CD14-positive monocyte (primary cell): ENCODE results near the gene DLGAP1. TPM values are rescaled to one million over a fixed set of nuclear protein-coding genes. Genes with fewer than 3 reads are reported as not detected.

Source experiments
- DNase-seq, 3 donors: peaks; one replicate each; pipeline ENCODE4 v3.0.0-alpha.2; 2011 to 2022
- H2AFZ ChIP-seq: 2 replicates; pipeline ENCODE4 v1.6.0; 2012; ENCODE audit warnings: mild to moderate bottlenecking, low read depth, low read length, inconsistent platforms; ENCODE audit not compliant: insufficient read depth, poor library complexity, severe bottlenecking
- H3K27ac ChIP-seq, 2 donors: 1 replicate in 1 of 2; 2 replicates in 1 of 2; pipeline ENCODE4 v1.5.1; 2012 to 2013; ENCODE audit warnings: low read length in 2 of 2, control low read depth in 1 of 2, inconsistent platforms in 1 of 2, low read depth in 1 of 2, mild to moderate bottlenecking in 1 of 2
- H3K27me3 ChIP-seq, 2 donors: one replicate each; pipeline versions ENCODE4 v1.6.0 to v1.6.1; 2011 to 2013; ENCODE audit warnings: low read length in 2 of 2; ENCODE audit not compliant: control insufficient read depth in 2 of 2, insufficient read depth in 2 of 2
- H3K36me3 ChIP-seq, 2 donors: replicated peaks in 1 of 2; 1 replicate in 1 of 2; 2 replicates in 1 of 2; pipeline versions ENCODE4 v1.5.1 to v1.6.1; 2012 to 2013; ENCODE audit warnings: low read length in 2 of 2, control low read depth in 1 of 2, inconsistent platforms in 1 of 2, mild to moderate bottlenecking in 1 of 2; ENCODE audit not compliant: insufficient read depth in 2 of 2, control insufficient read depth in 1 of 2
- H3K4me1 ChIP-seq, 2 donors: 1 replicate in 1 of 2; 2 replicates in 1 of 2; pipeline versions ENCODE4 v1.5.1 to v1.6.1; 2012 to 2013; ENCODE audit warnings: low read length in 2 of 2, control low read depth in 1 of 2, inconsistent platforms in 1 of 2, mild to moderate bottlenecking in 1 of 2, moderate library complexity in 1 of 2; ENCODE audit not compliant: insufficient read depth in 2 of 2, control insufficient read depth in 1 of 2
- H3K4me2 ChIP-seq: replicated peaks from 2 replicates; pipeline ENCODE3; 2012; ENCODE audit warnings: low read length, moderate library complexity, mild to moderate bottlenecking; ENCODE audit not compliant: poor library complexity, severe bottlenecking; ENCODE audit errors: extremely low read depth
- H3K4me3 ChIP-seq, 3 experiments: fragments of 200-600 bp in 1 of 3; sonication (generic) in 1 of 3; replicated peaks in 1 of 3; 1 replicate in 2 of 3; 2 replicates in 1 of 3; pipeline ENCODE4 v1.5.1; 2011 to 2013; ENCODE audit warnings: low read length in 3 of 3, mild to moderate bottlenecking in 3 of 3, control low read depth in 2 of 3, low read depth in 2 of 3, inconsistent platforms in 1 of 3, moderate library complexity in 1 of 3
- H3K79me2 ChIP-seq: 2 replicates; pipeline ENCODE4 v1.6.0; 2012; ENCODE audit warnings: mild to moderate bottlenecking, control low read depth, inconsistent platforms, low read length, moderate library complexity; ENCODE audit not compliant: insufficient read depth
- H3K9ac ChIP-seq: 2 replicates; pipeline ENCODE4 v1.6.0; 2017; ENCODE audit warnings: low read length, mild to moderate bottlenecking; ENCODE audit not compliant: insufficient read depth, poor library complexity, severe bottlenecking
- H3K9me3 ChIP-seq, 2 donors: replicated peaks in 1 of 2; 1 replicate in 1 of 2; 2 replicates in 1 of 2; pipeline versions ENCODE4 v1.5.1 to v1.6.1; 2012 to 2013; ENCODE audit warnings: low read length in 2 of 2, control low read depth in 1 of 2; ENCODE audit not compliant: control insufficient read depth in 1 of 2, insufficient read depth in 1 of 2
- H4K20me1 ChIP-seq: 2 replicates; pipeline ENCODE4 v1.6.0; 2012; ENCODE audit warnings: mild to moderate bottlenecking, low read length, control low read depth, moderate library complexity; ENCODE audit not compliant: insufficient read depth
- H3K27ac Mint-ChIP-seq, 7 donors: one replicate each; pipeline ENCODE4 v1.8.0; 2020; ENCODE audit warnings: mild to moderate bottlenecking in 7 of 7, mixed read lengths in 7 of 7, moderate library complexity in 6 of 7, inconsistent platforms in 2 of 7
- H3K27me3 Mint-ChIP-seq, 3 donors: one replicate each; pipeline ENCODE4 v1.8.0; 2021 to 2022; ENCODE audit warnings: low read depth in 3 of 3, mild to moderate bottlenecking in 3 of 3, mixed read lengths in 3 of 3, moderate library complexity in 3 of 3, inconsistent platforms in 1 of 3
- H3K36me3 Mint-ChIP-seq, 2 donors: one replicate each; pipeline ENCODE4 v1.8.0; 2020; ENCODE audit warnings: mixed read lengths in 2 of 2, inconsistent platforms in 1 of 2, mild to moderate bottlenecking in 1 of 2
- H3K4me1 Mint-ChIP-seq: one replicate; pipeline ENCODE4 v1.8.0; 2020; ENCODE audit warnings: mild to moderate bottlenecking, mixed read lengths
- H3K4me3 Mint-ChIP-seq, 2 donors: one replicate each; pipeline ENCODE4 v1.8.0; 2020; ENCODE audit warnings: mild to moderate bottlenecking in 2 of 2, mixed read lengths in 2 of 2, moderate library complexity in 1 of 2
- H3K9me3 Mint-ChIP-seq, 7 donors: one replicate each; pipeline ENCODE4 v1.8.0; 2020 to 2022; ENCODE audit warnings: mixed read lengths in 7 of 7, mild to moderate bottlenecking in 6 of 7, moderate library complexity in 6 of 7, inconsistent platforms in 2 of 7
- CTCF ChIP-seq: fragments of 200-600 bp; IDR thresholded peaks from one replicate; pipeline ENCODE4 v1.8.0; 2022; ENCODE audit warnings: antibody characterized with exemption, mild to moderate bottlenecking
- WGBS: methylation state at CpG from one replicate; pipeline ENCODE4 v1.1.5; 2013; ENCODE audit warnings: missing lambda C conversion rate; ENCODE audit not compliant: insufficient coverage; 5-methylcytosine and 5-hydroxymethylcytosine counted together
- intact Hi-C, 2 donors: fragments of 100-400 bp; cut with micrococcal nuclease; formaldehyde crosslinking; loops; one replicate each; pipeline versions ENCODE4 v1.15.0 to v1.15.1; 2023
- polyA plus RNA-seq, 3 donors: library from polyadenylated mRNA; depleted of rRNA in 1 of 3; unstranded in 2 of 3; stranded (reverse) in 1 of 3; fragments of 300-500 nt in 2 of 3; fragments of >200 nt in 1 of 3; fragmentation: Illumina TruSeq in 2 of 3; gene quantifications; 1 replicate in 2 of 3; 2 replicates in 1 of 3; pipeline ENCODE4 v1.2.3, GENCODE V29; 2012 to 2021

Gene DLGAP1
- polyA plus RNA-seq, 3 donors = 0.09 to 0.42 TPM; not detected in 1

GRCh38 chr18:4200399-4200798 lies 254.7 kb downstream of the DLGAP1 start:
- intact Hi-C loops = no loop called here
- TF ChIP-seq CTCF = no peak
- Histone ChIP-seq H3K27ac (no peak overlapping the region), H3K4me3 (no peak overlapping the region), H3K36me3 (no peaks in the 10 kb centered on the region), H3K27me3 (no peaks in the 10 kb centered on the region), H3K4me2 (no peak overlapping the region), H4K20me1 (no peaks in the 10 kb centered on the region), H3K79me2 (no peaks in the 10 kb centered on the region), H3K9me3 (peaks cover 1 to 3% of the 10 kb centered on the region in 2 donors), H3K4me1 (no peaks in the 10 kb centered on the region), H3K9ac (no peak overlapping the region), H2AFZ (no peak overlapping the region)
- Mint-ChIP-seq H3K4me3 (no peak overlapping the region), H3K4me1 (no peaks in the 10 kb centered on the region), H3K36me3 (no peaks in the 10 kb centered on the region), H3K9me3 (peaks cover 0 to 5% (median 2%) of the 10 kb centered on the region in 7 donors), H3K27ac (no peak overlapping the region), H3K27me3 (no peaks in the 10 kb centered on the region)
- no peak for DNase-seq

GRCh38 chr18:4198956-4199355 lies 256.2 kb downstream of the DLGAP1 start:
- H3K9ac ChIP-seq = no peak overlapping the region
- WGBS = no CpG with 5 or more reads among the region's 5 CpGs
- no peaks in the 10 kb centered on the region for H3K79me2 ChIP-seq
- Mint-ChIP-seq H3K4me1 (no peaks in the 10 kb centered on the region), H3K36me3 (no peaks in the 10 kb centered on the region), H3K27ac (no peak overlapping the region), H3K4me3 (no peak overlapping the region), H3K9me3 (peaks cover 0 to 5% (median 2%) of the 10 kb centered on the region in 7 donors), H3K27me3 (no peaks in the 10 kb centered on the region)
- intact Hi-C loops = no loop called here
- no peak overlapping the region for H3K27ac ChIP-seq
- H3K9me3 ChIP-seq = no peaks in the 10 kb centered on the region
- no peak for DNase-seq
- no peaks in the 10 kb centered on the region for H3K36me3 ChIP-seq
- H3K4me3 ChIP-seq = no peak overlapping the region
- no peak overlapping the region for H3K4me2 ChIP-seq
- no peaks in the 10 kb centered on the region for H4K20me1 ChIP-seq
- H3K27me3 ChIP-seq = no peaks in the 10 kb centered on the region
- TF ChIP-seq CTCF = no peak
- H2AFZ ChIP-seq = no peak overlapping the region
- no peaks in the 10 kb centered on the region for H3K4me1 ChIP-seq
